Mononuclear cell (primary cell): Measurements from ENCODE around the gene KRT82. TPM values are rescaled to one million over a fixed set of nuclear protein-coding genes. Genes with fewer than 3 reads are reported as not detected.

Experiments
- H3K27me3 ChIP-seq: 2 replicates; pipeline ENCODE4 v1.6.0; 2011; ENCODE audit warnings: low read length, control low read depth; ENCODE audit not compliant: insufficient read depth
- H3K4me1 ChIP-seq: 2 replicates; pipeline ENCODE4 v1.5.1; 2011; ENCODE audit warnings: mild to moderate bottlenecking, low read length, control low read depth; ENCODE audit not compliant: insufficient read depth
- H3K4me3 ChIP-seq: 2 replicates; pipeline ENCODE4 v1.5.1; 2011; ENCODE audit warnings: mild to moderate bottlenecking, low read length, moderate library complexity
- H3K9me3 ChIP-seq: 2 replicates; pipeline ENCODE4 v1.5.1; 2011; ENCODE audit warnings: low read depth, mild to moderate bottlenecking, control low read depth, low read length
- total RNA-seq: library from RNA; depleted of rRNA; stranded (reverse); fragments of >200 nt; gene quantifications from one replicate; pipeline ENCODE4 v1.2.3, GENCODE V29; 2012

The KRT82 gene
- total RNA-seq, 1 donor, result not detected

- no peak overlapping the region for H3K4me3 ChIP-seq
- no peaks in the 10 kb centered on the region for H3K4me1 ChIP-seq
- no peaks in the 10 kb centered on the region for H3K9me3 ChIP-seq
- no peaks in the 10 kb centered on the region for H3K27me3 ChIP-seq
Observed at GRCh38 chr12:52369211-52369610, 36.9 kb downstream of the KRT82 start.

DNA sequence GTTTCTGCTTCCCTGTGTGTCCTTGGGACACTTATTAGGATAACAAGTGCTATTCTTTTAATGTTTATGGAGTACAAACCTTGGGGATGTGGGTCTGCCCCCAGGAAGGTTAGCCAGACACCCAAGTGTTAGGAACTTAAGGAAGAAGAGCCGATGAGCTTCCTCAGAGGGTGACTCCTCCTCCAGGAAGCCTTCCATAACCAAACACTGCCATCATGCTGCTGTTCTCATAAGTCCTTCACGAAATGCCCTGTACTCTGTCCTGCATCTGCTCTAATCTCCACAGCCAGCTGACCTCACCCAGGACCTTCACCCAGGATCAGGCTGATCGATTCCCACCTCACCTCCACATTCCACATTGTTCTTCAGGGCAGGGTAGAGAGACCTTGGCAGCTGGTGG is 37.6 kb downstream of the KRT82 start:
- no peaks in the 10 kb centered on the region for H3K4me1 ChIP-seq
- no peaks in the 10 kb centered on the region for H3K27me3 ChIP-seq
- H3K4me3 ChIP-seq, result no peak overlapping the region

GRCh38 chr12:52367876-52368275 is 38.3 kb downstream of the KRT82 start:
- Histone ChIP-seq H3K9me3 (no peaks in the 10 kb centered on the region), H3K4me1 (no peaks in the 10 kb centered on the region), H3K27me3 (no peaks in the 10 kb centered on the region), H3K4me3 (no peak overlapping the region)

More for the DNA sequence above, 37.6 kb downstream of the KRT82 start:
- no peaks in the 10 kb centered on the region for H3K9me3 ChIP-seq

- Histone ChIP-seq H3K9me3 (no peaks in the 10 kb centered on the region), H3K4me1 (no peaks in the 10 kb centered on the region), H3K27me3 (no peaks in the 10 kb centered on the region), H3K4me3 (no peak within 1 kb of the TSS)
Observed at GRCh38 chr12:52366738-52367485, 39.2 kb downstream of the KRT82 start, which contains the start of gene KRT85. Gene KRT85 (minus strand): TSS chr12:52367481. CDS start chr12:52367405, 76 bp downstream.

GRCh38 chr12:52364901-52365489 is 41.1 kb downstream of the KRT82 start:
- no peaks in the 10 kb centered on the region for H3K4me1 ChIP-seq
- H3K4me3 ChIP-seq, result no peak overlapping the region
- H3K9me3 ChIP-seq, result no peaks in the 10 kb centered on the region
- no peaks in the 10 kb centered on the region for H3K27me3 ChIP-seq

DNA sequence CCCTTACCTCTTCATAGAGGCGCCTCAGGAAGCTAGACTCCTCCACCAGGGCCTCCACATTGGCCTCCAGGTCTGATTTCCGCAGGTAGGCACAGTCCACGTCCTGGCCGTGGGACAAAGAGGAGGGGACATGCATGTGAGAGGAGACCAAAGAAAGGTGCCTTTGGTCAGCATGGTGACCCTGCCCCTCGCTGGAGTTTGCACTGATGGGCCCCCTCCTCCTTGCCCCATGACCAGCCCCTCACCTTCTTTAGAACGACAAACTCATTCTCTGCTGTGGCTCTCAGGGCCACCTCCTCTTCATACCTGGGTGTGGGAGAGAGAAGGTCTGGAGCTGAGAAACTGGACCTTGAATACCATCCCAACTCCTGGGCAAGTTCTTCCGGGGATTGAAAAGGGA is 42.1 kb downstream of the KRT82 start:
- H3K9me3 ChIP-seq, result no peaks in the 10 kb centered on the region
- H3K27me3 ChIP-seq, result no peaks in the 10 kb centered on the region
- H3K4me1 ChIP-seq, result peaks cover under 1% of the 10 kb centered on the region
- H3K4me3 ChIP-seq, result no peak overlapping the region

- Histone ChIP-seq H3K9me3 (no peaks in the 10 kb centered on the region), H3K4me1 (peaks cover 9% of the 10 kb centered on the region), H3K4me3 (no peak overlapping the region), H3K27me3 (no peaks in the 10 kb centered on the region)
Observed at GRCh38 chr12:52363111-52363679, 42.9 kb downstream of the KRT82 start.

DNA sequence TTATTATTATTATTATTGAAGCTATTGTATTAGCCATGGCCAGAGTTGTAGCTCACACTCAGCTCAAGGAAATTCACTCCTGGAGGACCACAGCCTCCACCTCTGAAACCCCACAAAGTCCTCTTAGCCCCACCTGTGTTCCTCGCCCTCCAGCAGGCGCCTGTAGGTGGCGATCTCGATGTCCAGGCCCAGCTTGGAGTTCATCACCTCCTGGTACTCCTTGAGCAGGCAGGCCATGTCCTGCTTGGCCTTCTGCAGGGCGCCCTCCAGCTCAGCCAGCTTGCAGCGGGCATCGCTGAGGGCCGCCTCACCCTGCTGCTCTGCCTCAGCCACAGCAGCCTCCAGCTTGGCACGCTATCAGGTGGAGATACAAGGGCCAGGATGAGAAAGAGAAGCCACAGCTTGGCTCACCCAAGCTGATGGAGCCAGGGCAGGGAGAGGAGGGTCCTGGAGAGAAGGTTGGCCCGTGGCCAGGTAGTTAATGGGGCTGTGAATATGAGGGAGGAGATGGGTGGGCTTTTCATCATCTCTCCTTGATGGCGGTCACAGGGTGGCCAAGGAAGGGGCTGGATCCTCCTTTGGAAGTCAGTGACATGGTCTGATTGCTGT is 43.9 kb downstream of the KRT82 start:
- H3K27me3 ChIP-seq, result no peaks in the 10 kb centered on the region
- peaks cover 11% of the 10 kb centered on the region for H3K4me1 ChIP-seq
- no peaks in the 10 kb centered on the region for H3K9me3 ChIP-seq
- H3K4me3 ChIP-seq, result no peak overlapping the region

DNA sequence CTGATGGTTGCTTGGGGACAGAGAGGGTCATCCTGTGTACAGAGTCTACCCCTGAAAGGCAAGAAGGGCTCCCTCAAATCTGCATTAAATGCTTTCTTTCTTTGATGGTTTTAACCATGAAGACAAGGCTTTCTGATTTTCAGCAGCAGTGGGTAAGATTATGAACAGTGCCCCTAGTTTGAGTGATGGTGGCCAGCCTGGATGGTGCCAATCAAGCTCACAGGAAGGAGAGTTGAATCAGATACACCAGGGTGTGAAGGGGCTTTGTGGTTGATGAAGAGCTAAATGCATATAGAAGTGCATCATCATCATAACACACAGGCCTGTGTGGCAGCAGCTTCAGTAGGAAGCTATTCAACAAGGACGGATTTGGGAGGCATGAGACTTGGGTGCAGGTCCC is 44.6 kb downstream of the KRT82 start:
- H3K4me3 ChIP-seq, result no peak overlapping the region
- no peaks in the 10 kb centered on the region for H3K9me3 ChIP-seq
- peaks cover 11% of the 10 kb centered on the region for H3K4me1 ChIP-seq
- no peaks in the 10 kb centered on the region for H3K27me3 ChIP-seq

GRCh38 chr12:52360663-52361271 is 45.4 kb downstream of the KRT82 start:
- Histone ChIP-seq H3K4me3 (no peak overlapping the region), H3K9me3 (no peaks in the 10 kb centered on the region), H3K27me3 (no peaks in the 10 kb centered on the region), H3K4me1 (peaks cover 11% of the 10 kb centered on the region)

GRCh38 chr12:52360106-52360662 is 46.0 kb downstream of the KRT82 start:
- Histone ChIP-seq H3K4me3 (no peak overlapping the region), H3K27me3 (no peaks in the 10 kb centered on the region), H3K9me3 (no peaks in the 10 kb centered on the region), H3K4me1 (peaks cover 11% of the 10 kb centered on the region)

- no peak overlapping the region for H3K4me3 ChIP-seq
- no peaks in the 10 kb centered on the region for H3K9me3 ChIP-seq
- H3K4me1 ChIP-seq, result peaks cover 11% of the 10 kb centered on the region
- no peaks in the 10 kb centered on the region for H3K27me3 ChIP-seq
Observed at GRCh38 chr12:52359621-52360061, 46.5 kb downstream of the KRT82 start.

DNA sequence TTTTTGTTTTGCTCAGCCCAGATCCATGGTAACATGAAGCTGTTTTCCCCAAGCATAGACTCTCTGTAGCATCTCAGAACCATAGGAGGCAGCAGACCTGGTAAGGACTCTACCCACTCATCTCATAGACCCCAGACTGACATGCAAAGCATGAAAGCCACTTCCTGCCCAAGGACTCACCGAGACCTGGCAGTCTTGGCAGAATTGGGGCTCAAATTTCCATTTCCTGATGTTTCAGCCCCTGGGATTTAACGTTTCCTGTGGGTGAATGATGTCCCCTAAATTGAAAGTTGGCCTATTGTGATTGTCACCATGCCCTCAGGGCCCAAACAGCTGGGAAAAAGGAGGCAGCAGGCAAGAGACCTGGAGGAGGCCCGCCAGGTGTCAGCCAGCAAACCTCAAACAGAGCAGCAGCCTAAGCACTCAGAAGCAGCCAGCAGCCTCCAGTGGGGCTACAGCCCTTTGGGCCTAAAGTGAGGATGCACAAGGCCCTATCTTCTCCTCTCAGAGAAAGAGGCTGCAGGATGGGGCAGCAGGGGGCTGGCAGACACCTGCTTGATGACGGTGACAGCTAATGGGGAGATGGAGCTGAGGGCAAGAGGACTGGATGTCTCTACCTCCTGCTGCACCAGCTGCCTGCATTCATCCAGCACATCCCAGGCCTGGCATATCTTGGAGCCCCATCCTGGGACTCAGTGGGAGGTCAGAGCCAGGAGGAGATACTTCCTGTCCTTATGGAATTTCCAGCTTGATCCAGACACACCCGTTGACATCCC is 47.4 kb downstream of the KRT82 start:
- Histone ChIP-seq H3K27me3 (peaks cover 5% of the 10 kb centered on the region), H3K4me3 (no peak overlapping the region), H3K4me1 (peaks cover 11% of the 10 kb centered on the region), H3K9me3 (no peaks in the 10 kb centered on the region)
